Measurements from ENCODE around the gene FREM2.

DNA sequence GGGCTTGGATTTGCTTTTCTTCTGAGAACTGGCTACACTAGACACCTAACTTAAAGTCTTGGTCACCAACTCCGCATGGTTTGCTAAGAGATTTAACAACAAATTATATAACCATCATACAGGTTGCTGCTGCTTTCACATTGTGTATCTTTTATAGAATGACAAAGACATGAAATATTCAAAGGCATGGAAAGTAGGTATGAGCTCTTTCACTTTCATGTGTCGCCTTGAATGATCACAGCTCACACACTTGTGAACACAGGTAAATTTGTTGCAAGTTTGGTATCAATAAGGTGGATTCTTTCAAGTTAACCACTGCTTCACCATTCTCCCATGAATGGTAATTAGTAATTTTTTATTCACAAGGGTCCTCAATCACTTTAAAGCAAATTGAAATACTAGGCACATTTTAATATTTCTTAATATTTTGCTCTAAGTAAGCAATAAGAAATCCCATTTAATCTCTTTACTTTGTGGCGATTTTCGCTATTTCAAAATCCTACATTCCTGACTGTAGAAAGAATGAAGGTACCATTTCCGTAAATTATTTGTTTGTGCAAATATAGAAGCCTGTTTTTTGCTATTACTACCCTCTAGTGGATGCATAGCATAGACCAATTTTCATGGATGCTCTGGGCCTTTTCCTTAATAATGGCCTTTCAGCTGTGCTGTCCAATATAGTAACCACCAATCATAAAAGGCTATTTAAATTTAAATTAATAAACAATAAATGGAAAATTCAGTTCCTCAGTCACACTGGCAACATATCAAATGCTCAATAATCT is 45.5 kb upstream of the FREM2 start:
- TF ChIP-seq POLR2AphosphoS5 (IDR thresholded peaks at IDR 0.05; ENCODE audit: insufficient read depth, low read depth, low read length) (no peak), GATA2 (IDR thresholded peaks at IDR 0.05; ENCODE audit: insufficient read depth, insufficient read length, low read depth, low read length) (no peak), EZH2 (IDR thresholded peaks at IDR 0.05; ENCODE audit: borderline replicate concordance, low read depth, low read length, severe bottlenecking) (no peak), JUN (IDR thresholded peaks at IDR 0.05; ENCODE audit: borderline replicate concordance, insufficient read depth, insufficient read length, low read depth) (no peak), POLR2A (IDR thresholded peaks at IDR 0.05; ENCODE audit: low read depth, low read length) (no peak), FOS (IDR thresholded peaks at IDR 0.05; ENCODE audit: borderline replicate concordance, insufficient read depth, low read length) (no peak), MYC (IDR thresholded peaks at IDR 0.05; ENCODE audit: low read depth, low read length) (no peak)
- TF ChIP-seq, protein P1, sequence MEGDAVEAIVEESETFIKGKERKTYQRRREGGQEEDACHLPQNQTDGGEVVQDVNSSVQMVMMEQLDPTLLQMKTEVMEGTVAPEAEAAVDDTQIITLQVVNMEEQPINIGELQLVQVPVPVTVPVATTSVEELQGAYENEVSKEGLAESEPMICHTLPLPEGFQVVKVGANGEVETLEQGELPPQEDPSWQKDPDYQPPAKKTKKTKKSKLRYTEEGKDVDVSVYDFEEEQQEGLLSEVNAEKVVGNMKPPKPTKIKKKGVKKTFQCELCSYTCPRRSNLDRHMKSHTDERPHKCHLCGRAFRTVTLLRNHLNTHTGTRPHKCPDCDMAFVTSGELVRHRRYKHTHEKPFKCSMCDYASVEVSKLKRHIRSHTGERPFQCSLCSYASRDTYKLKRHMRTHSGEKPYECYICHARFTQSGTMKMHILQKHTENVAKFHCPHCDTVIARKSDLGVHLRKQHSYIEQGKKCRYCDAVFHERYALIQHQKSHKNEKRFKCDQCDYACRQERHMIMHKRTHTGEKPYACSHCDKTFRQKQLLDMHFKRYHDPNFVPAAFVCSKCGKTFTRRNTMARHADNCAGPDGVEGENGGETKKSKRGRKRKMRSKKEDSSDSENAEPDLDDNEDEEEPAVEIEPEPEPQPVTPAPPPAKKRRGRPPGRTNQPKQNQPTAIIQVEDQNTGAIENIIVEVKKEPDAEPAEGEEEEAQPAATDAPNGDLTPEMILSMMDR (IDR thresholded peaks at IDR 0.05; ENCODE audit: extremely low read depth in 1 of 2, insufficient read depth in 1 of 2, low read depth in 1 of 2, low read length in 2 of 2) = no peak
- TF ChIP-seq, protein P2, sequence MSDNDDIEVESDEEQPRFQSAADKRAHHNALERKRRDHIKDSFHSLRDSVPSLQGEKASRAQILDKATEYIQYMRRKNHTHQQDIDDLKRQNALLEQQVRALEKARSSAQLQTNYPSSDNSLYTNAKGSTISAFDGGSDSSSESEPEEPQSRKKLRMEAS (IDR thresholded peaks at IDR 0.05; ENCODE audit: insufficient read depth, insufficient read length) = no peak

Data from endothelial cell of umbilical vein (primary cell).